GM23338 (cell line): ENCODE measurements around the gene GRIN2D.

ENCODE experiments used
- CREB1 ChIP-seq: fragments of 250-450 bp; sonication (Bioruptor Pico); IDR thresholded peaks from 2 replicates; pipeline ENCODE4 v1.5.0; 2020; ENCODE audit warnings: low read depth, mild to moderate bottlenecking, moderate library complexity
- EZH2 ChIP-seq: fragments of 200-600 bp; sonication (generic); IDR thresholded peaks from one replicate; pipeline ENCODE4 v1.8.0; 2017; ENCODE audit warnings: antibody characterized with exemption, mild to moderate bottlenecking, low read depth; ENCODE audit not compliant: unreplicated experiment
- POLR2AphosphoS5 ChIP-seq: IDR thresholded peaks from 2 replicates; pipeline ENCODE4 v1.6.1; 2016; ENCODE audit warnings: antibody characterized with exemption, low read depth
- TF ChIP-seq, protein P1 (sequence below), 2 experiments: fragments of 200-600 bp in 1 of 2; sonication (generic) in 1 of 2; conservative IDR thresholded peaks; 2 replicates each; pipeline versions ENCODE4 v1.5.1 to v1.6.1; 2016 to 2017; ENCODE audit warnings: antibody characterized with exemption in 2 of 2, low read depth in 2 of 2, mild to moderate bottlenecking in 2 of 2, moderate library complexity in 1 of 2

DNA sequence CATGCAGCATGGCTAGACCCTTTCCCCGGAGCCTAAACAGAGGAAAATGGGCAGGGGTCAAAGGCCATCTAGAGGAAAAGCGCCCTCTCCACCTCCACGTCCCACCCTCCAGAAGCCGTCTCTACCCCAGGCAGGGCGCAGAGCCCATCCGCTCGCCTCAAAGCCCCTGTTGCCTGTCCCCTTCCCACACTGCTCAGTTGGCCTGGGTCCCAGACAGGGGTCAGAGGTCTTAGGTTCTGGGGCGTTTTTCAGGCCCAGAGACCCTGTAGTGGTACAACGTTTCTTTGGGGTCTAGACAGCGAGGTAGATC, 30.0 kb upstream of the GRIN2D start:
- TF ChIP-seq, protein P1, sequence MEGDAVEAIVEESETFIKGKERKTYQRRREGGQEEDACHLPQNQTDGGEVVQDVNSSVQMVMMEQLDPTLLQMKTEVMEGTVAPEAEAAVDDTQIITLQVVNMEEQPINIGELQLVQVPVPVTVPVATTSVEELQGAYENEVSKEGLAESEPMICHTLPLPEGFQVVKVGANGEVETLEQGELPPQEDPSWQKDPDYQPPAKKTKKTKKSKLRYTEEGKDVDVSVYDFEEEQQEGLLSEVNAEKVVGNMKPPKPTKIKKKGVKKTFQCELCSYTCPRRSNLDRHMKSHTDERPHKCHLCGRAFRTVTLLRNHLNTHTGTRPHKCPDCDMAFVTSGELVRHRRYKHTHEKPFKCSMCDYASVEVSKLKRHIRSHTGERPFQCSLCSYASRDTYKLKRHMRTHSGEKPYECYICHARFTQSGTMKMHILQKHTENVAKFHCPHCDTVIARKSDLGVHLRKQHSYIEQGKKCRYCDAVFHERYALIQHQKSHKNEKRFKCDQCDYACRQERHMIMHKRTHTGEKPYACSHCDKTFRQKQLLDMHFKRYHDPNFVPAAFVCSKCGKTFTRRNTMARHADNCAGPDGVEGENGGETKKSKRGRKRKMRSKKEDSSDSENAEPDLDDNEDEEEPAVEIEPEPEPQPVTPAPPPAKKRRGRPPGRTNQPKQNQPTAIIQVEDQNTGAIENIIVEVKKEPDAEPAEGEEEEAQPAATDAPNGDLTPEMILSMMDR (conservative IDR thresholded peaks at IDR 0.05; ENCODE audit: low read depth in 2 of 2): no peak
- no peak for TF ChIP-seq EZH2
- TF ChIP-seq POLR2AphosphoS5: no peak; the same call in 1 of the 2 replicates
- no peak for TF ChIP-seq CREB1 (CRISPR knock-in tag)
